H9 (cell line): Measurements from ENCODE around the gene SDK1. TPM values are rescaled to one million over a fixed set of nuclear protein-coding genes. Genes with fewer than 3 reads are reported as not detected.

Experiments used
- DNase-seq: peaks from one replicate; pipeline ENCODE4 v3.0.0-alpha.2; 2017
- H2AFZ ChIP-seq: one replicate; pipeline ENCODE4 v1.6.1; 2013; ENCODE audit warnings: mild to moderate bottlenecking, low read length, control low read depth, moderate library complexity
- H2AK5ac ChIP-seq: 2 replicates; pipeline ENCODE4 v1.6.1; 2013; ENCODE audit warnings: low read length, control low read depth, mixed read lengths; ENCODE audit not compliant: insufficient read length
- H2BK120ac ChIP-seq: one replicate; pipeline ENCODE4 v1.6.1; 2013; ENCODE audit warnings: low read depth, mild to moderate bottlenecking, low read length, control low read depth, inconsistent platforms; ENCODE audit not compliant: poor library complexity, severe bottlenecking
- H2BK12ac ChIP-seq: 2 replicates; pipeline ENCODE4 v1.6.1; 2013; ENCODE audit warnings: low read length, control low read depth, mixed read lengths, low read depth; ENCODE audit not compliant: insufficient read length
- H2BK15ac ChIP-seq: 2 replicates; pipeline ENCODE4 v1.6.1; 2013; ENCODE audit warnings: low read depth, low read length, control low read depth
- H2BK20ac ChIP-seq: one replicate; pipeline ENCODE4 v1.6.1; 2013; ENCODE audit warnings: low read depth, mild to moderate bottlenecking, low read length, control low read depth, inconsistent platforms; ENCODE audit not compliant: poor library complexity, severe bottlenecking
- H2BK5ac ChIP-seq: 2 replicates; pipeline ENCODE4 v1.6.1; 2013; ENCODE audit warnings: low read length, control low read depth, mixed read lengths; ENCODE audit not compliant: insufficient read length
- H3K14ac ChIP-seq: 2 replicates; pipeline ENCODE4 v1.6.1; 2013; ENCODE audit warnings: low read length, control low read depth; ENCODE audit not compliant: insufficient read depth
- H3K18ac ChIP-seq: 2 replicates; pipeline ENCODE4 v1.6.1; 2013; ENCODE audit warnings: low read depth, mild to moderate bottlenecking, mixed read lengths, low read length, control low read depth; ENCODE audit not compliant: insufficient read length
- H3K23ac ChIP-seq: 2 replicates; pipeline ENCODE4 v1.6.1; 2013; ENCODE audit warnings: low read length, control low read depth, mixed read lengths, low read depth; ENCODE audit not compliant: insufficient read length
- H3K23me2 ChIP-seq: 2 replicates; pipeline ENCODE4 v1.6.1; 2013; ENCODE audit warnings: low read depth, mild to moderate bottlenecking, mixed read lengths, low read length, control low read depth; ENCODE audit not compliant: insufficient read length, poor library complexity, severe bottlenecking
- H3K27ac ChIP-seq: 2 replicates; pipeline ENCODE4 v1.5.1; 2013; ENCODE audit warnings: low read length, control low read depth, mixed read lengths, low read depth; ENCODE audit not compliant: insufficient read length
- H3K27me3 ChIP-seq: 2 replicates; pipeline ENCODE4 v1.6.1; 2013; ENCODE audit warnings: low read length, control low read depth, inconsistent platforms; ENCODE audit not compliant: insufficient read depth
- H3K4ac ChIP-seq: 2 replicates; pipeline ENCODE4 v1.6.1; 2013; ENCODE audit warnings: low read depth, mild to moderate bottlenecking, control low read depth, inconsistent platforms, low read length, moderate library complexity
- H3K4me1 ChIP-seq: 2 replicates; pipeline ENCODE4 v1.6.1; 2013; ENCODE audit warnings: low read length, control low read depth, inconsistent platforms; ENCODE audit not compliant: insufficient read depth
- H3K4me2 ChIP-seq: 2 replicates; pipeline ENCODE4 v1.6.1; 2013; ENCODE audit warnings: low read length, control low read depth, mixed read lengths; ENCODE audit not compliant: insufficient read length, insufficient read depth
- H3K56ac ChIP-seq: 2 replicates; pipeline ENCODE4 v1.6.1; 2013; ENCODE audit warnings: low read depth, mild to moderate bottlenecking, mixed read lengths, low read length, control low read depth; ENCODE audit not compliant: insufficient read length
- H3K79me1 ChIP-seq: 2 replicates; pipeline ENCODE4 v1.6.1; 2013; ENCODE audit warnings: low read depth, mild to moderate bottlenecking, moderate library complexity, low read length, control low read depth, inconsistent platforms; ENCODE audit not compliant: insufficient read depth, poor library complexity, severe bottlenecking
- H3K79me2 ChIP-seq: 2 replicates; pipeline ENCODE4 v1.6.1; 2013; ENCODE audit warnings: low read length, control low read depth, inconsistent platforms; ENCODE audit not compliant: insufficient read depth
- H3K9ac ChIP-seq: 2 replicates; pipeline ENCODE4 v1.6.1; 2013; ENCODE audit warnings: low read length, control low read depth, mixed read lengths; ENCODE audit not compliant: insufficient read length; ENCODE audit errors: extremely low read depth
- H3K9me3 ChIP-seq: one replicate; pipeline ENCODE4 v1.6.1; 2013; ENCODE audit warnings: low read depth, low read length, inconsistent platforms; ENCODE audit not compliant: control insufficient read depth
- H3T11ph ChIP-seq: one replicate; pipeline ENCODE4 v1.6.1; 2013; ENCODE audit warnings: mild to moderate bottlenecking, low read length, control low read depth, inconsistent platforms
- H4K20me1 ChIP-seq: one replicate; pipeline ENCODE4 v1.6.1; 2013; ENCODE audit not compliant: control insufficient read depth, insufficient read length, insufficient read depth
- H4K5ac ChIP-seq: 2 replicates; pipeline ENCODE4 v1.6.1; 2013; ENCODE audit warnings: low read depth, mild to moderate bottlenecking, mixed read lengths, low read length, control low read depth; ENCODE audit not compliant: insufficient read length
- H4K8ac ChIP-seq: replicated peaks from 2 replicates; pipeline ENCODE4 v1.6.1; 2013; ENCODE audit warnings: low read length, control low read depth, mixed read lengths, low read depth; ENCODE audit not compliant: insufficient read length
- H4K91ac ChIP-seq: 2 replicates; pipeline ENCODE4 v1.6.1; 2013; ENCODE audit warnings: low read depth, mild to moderate bottlenecking, moderate library complexity, mixed read lengths, low read length, control low read depth; ENCODE audit not compliant: insufficient read length
- H3K27ac Mint-ChIP-seq, 3 experiments: 2 replicates in 2 of 3; 3 replicates in 1 of 3; pipeline ENCODE4 v1.8.0; 2020 to 2021; ENCODE audit warnings: mixed read lengths in 3 of 3, mild to moderate bottlenecking in 1 of 3, moderate library complexity in 1 of 3
- H3K27me3 Mint-ChIP-seq: 2 replicates; pipeline ENCODE4 v1.8.0; 2021; ENCODE audit warnings: low read depth, mild to moderate bottlenecking, moderate library complexity, mixed read lengths
- H3K36me3 Mint-ChIP-seq, 3 experiments: 2 replicates in 2 of 3; 3 replicates in 1 of 3; pipeline ENCODE4 v1.8.0; 2020 to 2021; ENCODE audit warnings: low read depth in 3 of 3, mixed read lengths in 3 of 3; ENCODE audit not compliant: insufficient read depth in 1 of 3
- H3K4me1 Mint-ChIP-seq, 2 experiments: 2 replicates each; pipeline ENCODE4 v1.8.0; 2020; ENCODE audit warnings: mixed read lengths in 2 of 2
- H3K4me3 Mint-ChIP-seq, 2 experiments: 2 replicates in 1 of 2; 3 replicates in 1 of 2; pipeline ENCODE4 v1.8.0; 2020 to 2021; ENCODE audit warnings: mild to moderate bottlenecking in 2 of 2, mixed read lengths in 2 of 2, moderate library complexity in 1 of 2
- H3K9me3 Mint-ChIP-seq, 2 experiments: 2 replicates in 1 of 2; 3 replicates in 1 of 2; pipeline ENCODE4 v1.8.0; 2020; ENCODE audit warnings: mild to moderate bottlenecking in 2 of 2, mixed read lengths in 2 of 2, moderate library complexity in 1 of 2
- CTCF ChIP-seq: fragments of 200-600 bp; sonication (generic); conservative IDR thresholded peaks from 3 replicates; pipeline ENCODE4 v1.8.0; 2021; ENCODE audit warnings: antibody characterized with exemption, mild to moderate bottlenecking
- WGBS: extraction: QIAGEN DNeasy Blood & Tissue Kit; methylation state at CpG from one replicate; pipeline ENCODE4 v1.1.7; 2013; ENCODE audit warnings: missing lambda C conversion rate, low lambda C conversion rate, mixed read lengths; ENCODE audit not compliant: insufficient read length; ENCODE audit errors: extremely low coverage; 5-methylcytosine and 5-hydroxymethylcytosine counted together
- total RNA-seq: library from RNA; stranded (reverse); gene quantifications from 2 replicates; pipeline ENCODE4 v1.2.1, GENCODE V29; 2021

Gene SDK1
- total RNA-seq, 1 experiment from 2014 or later, result 8.7 TPM

GRCh38 chr7:3594901-3595300, 293.8 kb downstream of the SDK1 start:
- H3K36me3 Mint-ChIP-seq, result 0 out of 7 replicates have a peak, but pooled peaks cover 0 to 1% (median 0%) of the 10 kb centered on the region in 3 experiments
- H3K4me1 Mint-ChIP-seq, result peaks cover 23 to 28% of the 10 kb centered on the region in 2 experiments
- Histone ChIP-seq H4K20me1 (no peaks in the 10 kb centered on the region), H3K9ac (no peak overlapping the region), H3K4me2 (no peak overlapping the region), H2BK20ac (no peak overlapping the region), H3K4ac (no peak overlapping the region), H4K5ac (no peak overlapping the region), H2BK15ac (no peak overlapping the region), H3K14ac (no peak overlapping the region), H4K8ac (no peak overlapping the region), H3T11ph (no peak overlapping the region), H3K23me2 (no peaks in the 10 kb centered on the region), H3K27ac (no peak overlapping the region), H2BK12ac (no peak overlapping the region), H2AK5ac (no peak overlapping the region), H3K79me1 (no peaks in the 10 kb centered on the region), H3K23ac (no peak overlapping the region), H4K91ac (no peak overlapping the region), H3K18ac (no peak overlapping the region), H2BK5ac (no peak overlapping the region), H3K79me2 (no peaks in the 10 kb centered on the region), H3K56ac (no peak overlapping the region), H3K27me3 (no peaks in the 10 kb centered on the region), H2BK120ac (no peak overlapping the region), H3K4me1 (no peaks in the 10 kb centered on the region; the same call in 1 of the 2 replicates), H2AFZ (no peak overlapping the region), H3K9me3 (no peaks in the 10 kb centered on the region)
- no peak for DNase-seq
- TF ChIP-seq CTCF, result no peak
- no peak overlapping the region for H3K27ac Mint-ChIP-seq
- no peak overlapping the region for H3K4me3 Mint-ChIP-seq
- no peaks in the 10 kb centered on the region for H3K27me3 Mint-ChIP-seq
- H3K9me3 Mint-ChIP-seq, result no peaks in the 10 kb centered on the region
- WGBS, result no CpG with 5 or more reads among the region's 4 CpGs
